Lower lobe of right lung (tissue), 2 donors: ENCODE measurements around the gene SLC41A3. TPM values are rescaled to one million over a fixed set of nuclear protein-coding genes. Genes with fewer than 3 reads are reported as not detected.

Experiments used
- ATAC-seq, 2 donors: fragments of 200-7000 bp; cut with Tn5 transposase; one replicate each; pipeline ENCODE4 v1.9.1; 2020 to 2022; ENCODE audit warnings: mild to moderate bottlenecking in 2 of 2, moderate library complexity in 2 of 2
- DNase-seq: peaks from one replicate; pipeline ENCODE4 v3.0.0-alpha.2; 2020
- H3K27ac ChIP-seq: fragments of 200-600 bp; one replicate; pipeline ENCODE4 v1.8.0; 2022
- H3K27me3 ChIP-seq: fragments of 200-600 bp; one replicate; pipeline ENCODE4 v1.8.0; 2022; ENCODE audit warnings: low read depth
- H3K36me3 ChIP-seq: fragments of 200-600 bp; one replicate; pipeline ENCODE4 v1.8.0; 2022; ENCODE audit warnings: mild to moderate bottlenecking
- H3K4me1 ChIP-seq: fragments of 200-600 bp; one replicate; pipeline ENCODE4 v1.8.0; 2022
- H3K4me3 ChIP-seq: fragments of 200-600 bp; one replicate; pipeline ENCODE4 v1.8.0; 2022; ENCODE audit warnings: mild to moderate bottlenecking
- H3K9me3 ChIP-seq: fragments of 200-600 bp; one replicate; pipeline ENCODE4 v1.8.0; 2022
- CTCF ChIP-seq: fragments of 200-600 bp; IDR thresholded peaks from one replicate; pipeline ENCODE4 v1.8.0; 2022; ENCODE audit warnings: antibody characterized with exemption, mild to moderate bottlenecking
- intact Hi-C: fragments of 100-400 bp; cut with DNase I; formaldehyde crosslinking; loops from one replicate; pipeline ENCODE4 v1.11.0; 2022
- total RNA-seq: library from RNA; stranded (reverse); fragmentation: NEBNext Ultra II Directional; extraction: Animal tissue kit (Norgen Biotek cat#: 25700); gene quantifications from one replicate; pipeline ENCODE4 v1.2.1, GENCODE V29; 2021
- donor health status: DM: no; HTN: yes; CAD: no; lungs with severe emphysema.

SLC41A3 gene
- total RNA-seq, 1 donor from 2014 or later = 36.2 TPM

- no peaks in the 10 kb centered on the region for H3K4me1 ChIP-seq
- no peak for DNase-seq
- H3K36me3 ChIP-seq = no peaks in the 10 kb centered on the region
- no peak for TF ChIP-seq CTCF
- H3K27ac ChIP-seq = no peak overlapping the region
- H3K4me3 ChIP-seq = no peak overlapping the region
- H3K27me3 ChIP-seq = no peaks in the 10 kb centered on the region
- no peak for ATAC-seq
- intact Hi-C loops = no loop called here
- no peaks in the 10 kb centered on the region for H3K9me3 ChIP-seq
These were observed 24.2 kb upstream of the SLC41A3 start for GRCh38 chr3:126107957-126108675.

- intact Hi-C loops = no loop called here
- Histone ChIP-seq H3K4me3 (no peak overlapping the region), H3K9me3 (no peaks in the 10 kb centered on the region), H3K4me1 (no peaks in the 10 kb centered on the region), H3K36me3 (no peaks in the 10 kb centered on the region), H3K27ac (no peak overlapping the region), H3K27me3 (no peaks in the 10 kb centered on the region)
- no peak for ATAC-seq
- no peak for DNase-seq
- TF ChIP-seq CTCF = no peak
These were observed 23.4 kb upstream of the SLC41A3 start for GRCh38 chr3:126107203-126107939.

GRCh38 chr3:126106336-126107202 lies 22.6 kb upstream of the SLC41A3 start:
- Histone ChIP-seq H3K36me3 (no peaks in the 10 kb centered on the region), H3K4me1 (no peaks in the 10 kb centered on the region), H3K27ac (no peak overlapping the region), H3K27me3 (no peaks in the 10 kb centered on the region), H3K4me3 (no peak overlapping the region), H3K9me3 (no peaks in the 10 kb centered on the region)
- TF ChIP-seq CTCF = no peak
- no peak for DNase-seq
- intact Hi-C loops = no loop called here
- ATAC-seq = no peak

DNA sequence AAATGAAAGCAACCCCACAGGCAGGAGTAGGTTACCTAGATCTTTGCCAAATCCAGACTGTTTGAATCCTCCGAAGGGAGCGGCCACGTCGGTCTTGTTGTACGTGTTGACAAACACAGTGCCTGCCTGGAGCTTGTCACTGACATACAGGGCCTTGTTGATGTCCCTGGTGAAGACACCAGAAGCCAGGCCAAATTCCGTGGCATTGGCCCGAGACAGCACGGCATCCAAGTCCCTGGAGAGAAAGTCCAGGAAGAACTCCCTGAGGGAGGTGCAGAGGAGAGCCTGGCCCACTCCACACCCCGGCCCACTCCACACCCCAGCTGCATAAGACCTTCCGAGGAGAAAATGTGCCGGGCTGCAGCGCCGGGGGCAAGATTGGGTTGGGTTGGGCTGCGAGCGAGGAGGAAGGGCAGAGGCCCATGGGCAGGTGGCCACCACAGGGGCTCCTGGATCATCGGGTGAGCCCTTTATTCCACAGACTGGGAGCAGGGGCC lies 21.8 kb upstream of the SLC41A3 start:
- DNase-seq (no peak), ATAC-seq (no peak)
- TF ChIP-seq CTCF = no peak

More for the DNA sequence above, 21.8 kb upstream of the SLC41A3 start:
- H3K4me1 ChIP-seq = no peaks in the 10 kb centered on the region
- H3K27ac ChIP-seq = no peak overlapping the region
- no peaks in the 10 kb centered on the region for H3K27me3 ChIP-seq
- no peaks in the 10 kb centered on the region for H3K36me3 ChIP-seq
- intact Hi-C loops = no loop called here
- no peaks in the 10 kb centered on the region for H3K9me3 ChIP-seq
- H3K4me3 ChIP-seq = no peak overlapping the region
